Psoas muscle (tissue), 8 donors: ENCODE results near the gene SH2D7. TPM values are rescaled to one million over a fixed set of nuclear protein-coding genes. Genes with fewer than 3 reads are reported as not detected.

Experiments used
- ATAC-seq, 4 donors: fragments of 200-7000 bp; cut with Tn5 transposase; one replicate each; pipeline ENCODE4 v1.9.1; 2020; ENCODE audit warnings: moderate library complexity in 3 of 4, mild to moderate bottlenecking in 2 of 4
- DNase-seq, 2 donors: peaks; one replicate each; pipeline ENCODE4 v3.0.0-alpha.2; 2020
- H3K27ac ChIP-seq: fragments of 200-600 bp; one replicate; pipeline ENCODE4 v1.8.0; 2022
- H3K27me3 ChIP-seq, 3 donors: fragments of 200-600 bp in 1 of 3; one replicate each; pipeline versions ENCODE4 v1.6.1 to v1.8.0; 2013 to 2022; ENCODE audit warnings: low read length in 2 of 3, mild to moderate bottlenecking in 2 of 3, moderate library complexity in 1 of 3; ENCODE audit not compliant: insufficient read depth in 3 of 3
- H3K36me3 ChIP-seq, 2 donors: fragments of 200-600 bp in 1 of 2; one replicate each; pipeline versions ENCODE4 v1.6.1 to v1.8.0; 2013 to 2022; ENCODE audit warnings: low read depth in 1 of 2, mild to moderate bottlenecking in 1 of 2, moderate library complexity in 1 of 2; ENCODE audit not compliant: insufficient read depth in 1 of 2
- H3K4me1 ChIP-seq: fragments of 200-600 bp; one replicate; pipeline ENCODE4 v1.8.0; 2022
- H3K4me3 ChIP-seq: fragments of 200-600 bp; one replicate; pipeline ENCODE4 v1.8.0; 2022; ENCODE audit warnings: mild to moderate bottlenecking
- H3K9me3 ChIP-seq: fragments of 200-600 bp; one replicate; pipeline ENCODE4 v1.8.0; 2022
- CTCF ChIP-seq: fragments of 200-600 bp; IDR thresholded peaks from one replicate; pipeline ENCODE4 v1.8.0; 2022; ENCODE audit warnings: antibody characterized with exemption
- WGBS, 3 donors: extraction: QIAGEN DNeasy Blood & Tissue Kit; methylation state at CpG; one replicate each; pipeline versions ENCODE4 v1.1.6 to v1.1.7; 2013; 5-methylcytosine and 5-hydroxymethylcytosine counted together
- intact Hi-C, 2 donors: fragments of 100-400 bp; cut with DNase I; formaldehyde crosslinking; loops; one replicate each; pipeline versions ENCODE4 v1.11.0 to v1.14.2; 2022
- polyA plus RNA-seq, 3 donors: library from polyadenylated mRNA; stranded (reverse); fragments of 200-250 nt; gene quantifications; one replicate each; pipeline ENCODE4 v1.2.3, GENCODE V29; 2013
- total RNA-seq, 4 donors: library from RNA; stranded (reverse); fragmentation: NEBNext Ultra II Directional in 2 of 4; extraction: Animal tissue kit (Norgen Biotek cat#: 25700) in 2 of 4; gene quantifications; one replicate each; pipeline versions ENCODE4 v1.2.1 to v1.2.4, GENCODE V29; 2021 to 2023
- donor health status: healthy with polysubstance abuse.
- donor health status: DM: no; HTN: no; CAD: no; lungs with moderate emphysema.
- donor health status: Bipolar disorder and iron deficiency.
- donor health status: healthy.
- donor health status: DM: yes; HTN: yes; CAD: no.
- donor health status: DM: no; HTN: no; CAD: no.
- donor health status: DM: no; HTN: no; CAD: no.
- donor health status: DM: yes; HTN: yes; CAD: no.

Gene SH2D7
- total and polyA plus RNA-seq, 7 donors: not detected

GRCh38 chr15:78109156-78109555 lies 16.8 kb downstream of the SH2D7 start:
- Histone ChIP-seq H3K36me3 (no peaks in the 10 kb centered on the region), H3K27me3 (no peaks in the 10 kb centered on the region), H3K9me3 (no peaks in the 10 kb centered on the region), H3K4me3 (no peak overlapping the region), H3K4me1 (no peaks in the 10 kb centered on the region), H3K27ac (no peak overlapping the region)
- DNase-seq: no peak
- intact Hi-C loops: loop anchor here in 1 of 2 donors (2.0 kb wide), 2 partner anchors 108 to 142 kb away; no protein-coding TSS in a partner anchor
- 90 to 92% (median 90%) methylated on average over 12 of the region's 12 CpGs for WGBS, 3 donors
- TF ChIP-seq CTCF: no peak
- ATAC-seq: no peak

GRCh38 chr15:78110096-78110495 lies 17.7 kb downstream of the SH2D7 start:
- no peaks in the 10 kb centered on the region for H3K27me3 ChIP-seq
- intact Hi-C loops: loop anchor here (5.0 kb wide), 3 partner anchors 87 to 312 kb away; no protein-coding TSS in a partner anchor
- WGBS, 3 donors: 93 to 97% (median 95%) methylated on average over 6 of the region's 6 CpGs

GRCh38 chr15:78110916-78111475 lies 18.6 kb downstream of the SH2D7 start:
- Histone ChIP-seq H3K4me1 (no peaks in the 10 kb centered on the region), H3K36me3 (no peaks in the 10 kb centered on the region), H3K27me3 (no peaks in the 10 kb centered on the region), H3K9me3 (no peaks in the 10 kb centered on the region), H3K27ac (no peak overlapping the region), H3K4me3 (no peak overlapping the region)
- TF ChIP-seq CTCF: no peak
- 92 to 98% (median 95%) methylated on average over 10 of the region's 10 CpGs for WGBS, 3 donors
- ATAC-seq (no peak), DNase-seq (no peak)
- intact Hi-C loops: loop anchor here (5.0 kb wide), 3 partner anchors 86 to 311 kb away; no protein-coding TSS in a partner anchor

More at GRCh38 chr15:78110096-78110495, 17.7 kb downstream of the SH2D7 start:
- H3K4me3 ChIP-seq: no peak overlapping the region
- no peak for DNase-seq
- no peaks in the 10 kb centered on the region for H3K9me3 ChIP-seq
- no peak overlapping the region for H3K27ac ChIP-seq
- no peaks in the 10 kb centered on the region for H3K4me1 ChIP-seq
- H3K36me3 ChIP-seq: no peaks in the 10 kb centered on the region
- ATAC-seq: no peak
- no peak for TF ChIP-seq CTCF

GRCh38 chr15:78111788-78112187 lies 19.4 kb downstream of the SH2D7 start:
- no peaks in the 10 kb centered on the region for H3K27me3 ChIP-seq
- H3K4me3 ChIP-seq: no peak overlapping the region
- DNase-seq (no peak), ATAC-seq (no peak)
- 94 to 100% (median 98%) methylated on average over 3 of the region's 3 CpGs for WGBS, 3 donors
- no peak for TF ChIP-seq CTCF
- no peak overlapping the region for H3K27ac ChIP-seq
- intact Hi-C loops: loop anchor here (5.0 kb wide), 3 partner anchors 86 to 311 kb away; no protein-coding TSS in a partner anchor
- H3K9me3 ChIP-seq: no peaks in the 10 kb centered on the region
- no peaks in the 10 kb centered on the region for H3K4me1 ChIP-seq
- no peaks in the 10 kb centered on the region for H3K36me3 ChIP-seq

- Histone ChIP-seq H3K36me3 (no peaks in the 10 kb centered on the region), H3K27ac (no peak overlapping the region), H3K4me1 (no peaks in the 10 kb centered on the region), H3K27me3 (no peaks in the 10 kb centered on the region), H3K4me3 (no peak overlapping the region), H3K9me3 (no peaks in the 10 kb centered on the region)
- ATAC-seq (no peak), DNase-seq (no peak)
- 69 to 79% (median 69%) methylated on average over 3 of the region's 3 CpGs for WGBS, 3 donors
- no peak for TF ChIP-seq CTCF
- intact Hi-C loops: loop anchor here (5.0 kb wide), 3 partner anchors 85 to 310 kb away; no protein-coding TSS in a partner anchor
Observed at GRCh38 chr15:78112551-78112950, 20.2 kb downstream of the SH2D7 start.
